Measurements from ENCODE around the gene LRMDA. TPM values are rescaled to one million over a fixed set of nuclear protein-coding genes. Genes with fewer than 3 reads are reported as not detected.

Gene LRMDA
- total RNA-seq, 1 experiment from 2014 or later, result not detected

DNA sequence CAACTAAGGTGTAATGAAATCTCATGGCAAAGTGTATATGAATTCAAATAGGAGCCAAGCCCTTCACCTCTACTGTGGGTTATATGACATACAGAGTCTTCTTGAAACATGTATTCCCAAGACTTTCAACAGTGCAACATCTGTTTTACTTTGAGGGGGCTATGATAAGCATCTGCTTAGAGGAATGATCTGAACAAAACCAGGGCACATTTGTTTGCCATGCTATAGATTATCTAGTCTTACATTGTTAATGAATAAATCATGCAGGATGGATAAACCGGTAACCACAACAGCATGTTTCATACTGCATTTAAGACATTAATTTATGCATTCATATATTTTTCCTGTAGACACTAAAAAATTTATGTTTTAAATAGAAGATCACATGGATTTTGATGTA, 1021.9 kb downstream of the LRMDA start:
- Histone ChIP-seq H3K27me3 (ENCODE audit: control insufficient read depth, insufficient read depth, low read length) (no peaks in the 10 kb centered on the region), H3K36me3 (replicated peaks; ENCODE audit: control insufficient read depth, insufficient read depth, low read length) (no peaks in the 10 kb centered on the region), H3K4me3 (ENCODE audit: insufficient read depth, low read depth, low read length) (no peak overlapping the region)
- no peak for DNase-seq

DNA sequence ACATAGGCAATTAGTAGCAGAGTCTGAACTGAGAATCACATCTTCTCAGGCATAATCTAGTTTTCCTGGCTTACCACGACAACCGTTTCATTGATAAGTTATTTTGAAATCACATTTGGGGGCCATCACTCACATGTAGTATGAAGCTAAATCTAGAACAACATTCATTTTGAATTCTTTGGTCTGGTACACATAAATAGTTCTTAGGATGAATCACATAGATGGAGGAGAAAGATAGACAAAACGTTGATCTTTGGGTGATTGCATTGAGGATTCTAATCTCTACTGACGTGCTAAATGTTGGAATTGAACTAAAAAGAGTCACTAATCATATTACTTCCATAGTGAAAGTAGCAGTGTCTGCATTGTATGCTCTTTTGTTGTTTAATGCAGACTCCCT, 1022.6 kb downstream of the LRMDA start:
- Histone ChIP-seq H3K27me3 (ENCODE audit: control insufficient read depth, insufficient read depth, low read length) (no peaks in the 10 kb centered on the region), H3K4me3 (ENCODE audit: insufficient read depth, low read depth, low read length) (no peak overlapping the region), H3K36me3 (replicated peaks; ENCODE audit: control insufficient read depth, insufficient read depth, low read length) (no peaks in the 10 kb centered on the region)
- no peak for DNase-seq

DNA sequence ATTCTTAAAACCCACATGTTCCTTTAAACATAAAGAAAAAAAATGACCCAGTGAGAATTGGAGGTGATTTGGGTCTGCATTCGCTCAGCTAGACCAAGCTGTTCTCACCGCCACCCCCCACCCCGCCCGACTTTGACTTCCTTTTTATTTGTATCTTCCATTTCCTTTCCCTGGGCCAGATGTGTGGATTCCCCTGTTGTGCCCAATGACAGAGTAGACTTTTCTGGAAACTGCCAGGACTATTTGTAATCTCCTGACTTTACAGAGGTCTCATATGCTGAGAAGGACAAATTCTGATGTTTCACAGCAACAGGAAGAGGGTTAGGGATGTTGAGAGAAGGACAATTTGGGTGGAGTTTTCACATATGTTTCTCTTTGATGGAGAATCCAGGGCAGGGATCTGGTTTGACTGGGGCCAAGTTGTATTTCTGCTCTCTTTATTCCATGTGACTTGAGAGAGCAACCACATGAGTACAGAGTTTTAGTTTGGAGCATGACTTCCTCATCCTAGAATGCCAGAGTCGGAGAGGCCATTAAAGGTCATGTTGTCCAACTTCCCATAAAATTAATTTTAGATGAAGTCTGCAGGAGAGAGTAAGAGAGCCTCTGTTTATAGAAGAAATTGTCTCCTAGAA, 1023.2 kb downstream of the LRMDA start:
- H3K27me3 ChIP-seq (ENCODE audit: control insufficient read depth, insufficient read depth, low read length), result no peaks in the 10 kb centered on the region
- H3K4me3 ChIP-seq (ENCODE audit: insufficient read depth, low read depth, low read length), result no peak overlapping the region
- H3K36me3 ChIP-seq (replicated peaks; ENCODE audit: control insufficient read depth, insufficient read depth, low read length), result no peaks in the 10 kb centered on the region
- no peak for DNase-seq

DNA sequence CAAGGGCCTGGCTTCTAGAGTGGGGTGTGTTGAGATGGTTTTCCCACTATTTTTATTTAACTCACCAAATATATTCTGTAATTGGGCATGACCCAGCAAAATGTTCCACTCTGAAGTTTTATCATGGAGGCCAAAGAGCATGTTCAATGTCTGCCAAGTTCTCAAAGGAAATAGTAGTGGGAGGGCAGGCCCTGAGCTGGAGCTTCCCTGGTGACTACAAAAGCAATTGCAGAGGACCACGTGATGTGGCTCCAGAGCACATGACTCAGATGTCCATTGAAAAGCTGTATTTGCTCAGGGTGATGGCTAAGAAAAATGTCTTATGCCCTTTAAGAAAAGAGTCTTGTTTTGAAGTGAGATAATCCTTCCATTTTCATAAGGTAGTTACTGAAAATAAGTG, 1024.8 kb downstream of the LRMDA start:
- Histone ChIP-seq H3K4me3 (ENCODE audit: insufficient read depth, low read depth, low read length) (no peak overlapping the region), H3K27me3 (ENCODE audit: control insufficient read depth, insufficient read depth, low read length) (no peaks in the 10 kb centered on the region), H3K36me3 (replicated peaks; ENCODE audit: control insufficient read depth, insufficient read depth, low read length) (no peaks in the 10 kb centered on the region)
- DNase-seq, result no peak

DNA sequence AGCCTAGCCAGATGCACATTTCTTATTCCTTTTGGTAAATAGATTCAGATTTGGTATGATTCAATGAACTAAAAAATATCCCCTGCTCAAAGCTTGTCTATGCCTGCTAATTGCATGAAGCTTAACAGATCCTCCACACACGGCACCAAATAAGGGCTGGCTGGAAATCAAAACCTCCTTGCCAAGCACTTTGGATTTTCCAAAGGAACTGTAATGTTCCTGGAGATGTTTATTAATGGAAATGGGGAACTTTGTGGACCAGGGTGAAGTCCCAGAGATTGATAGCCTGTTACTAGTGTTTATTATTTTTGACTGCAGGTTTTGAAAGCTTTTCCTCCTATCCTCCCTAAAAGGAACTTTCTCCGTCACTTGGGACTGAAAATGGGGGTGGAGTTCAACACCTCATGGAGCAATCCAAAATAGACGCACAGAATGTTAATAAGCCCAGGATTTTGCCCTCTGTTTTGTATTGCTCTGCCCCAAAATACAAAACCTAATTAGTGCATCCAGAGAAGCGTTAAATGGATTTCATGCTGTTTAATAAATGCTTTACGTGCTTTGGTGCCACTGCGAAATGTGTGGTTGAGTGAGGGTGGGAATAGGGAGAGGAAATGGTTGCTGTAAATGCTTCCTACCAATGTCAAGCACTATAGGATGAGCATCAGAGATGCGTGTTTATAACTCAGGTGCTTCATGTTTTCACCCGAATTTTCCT, 1027.7 kb downstream of the LRMDA start:
- Histone ChIP-seq H3K27me3 (ENCODE audit: control insufficient read depth, insufficient read depth, low read length) (no peaks in the 10 kb centered on the region), H3K36me3 (replicated peaks; ENCODE audit: control insufficient read depth, insufficient read depth, low read length) (no peaks in the 10 kb centered on the region), H3K4me3 (ENCODE audit: insufficient read depth, low read depth, low read length) (no peak overlapping the region)
- no peak for DNase-seq

DNA sequence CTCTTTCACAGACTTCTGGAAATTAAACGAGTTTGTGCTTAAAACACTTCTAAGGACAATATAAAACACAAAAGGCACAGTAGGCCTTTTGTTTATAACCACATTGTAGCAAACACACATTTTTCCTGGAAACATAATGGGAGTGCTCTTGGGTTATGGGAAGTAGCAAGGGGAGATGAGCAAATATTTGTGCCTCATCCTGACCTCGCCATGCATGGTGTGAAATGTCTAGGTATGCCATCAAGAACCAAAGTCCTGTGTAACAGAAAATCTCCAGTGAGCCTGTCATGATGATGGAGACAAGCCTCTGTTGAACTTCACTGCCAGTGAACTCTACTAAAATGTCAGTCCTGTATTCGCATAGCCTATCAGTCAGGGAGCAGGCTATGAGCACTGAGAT, 1029.6 kb downstream of the LRMDA start:
- Histone ChIP-seq H3K36me3 (replicated peaks; ENCODE audit: control insufficient read depth, insufficient read depth, low read length) (no peaks in the 10 kb centered on the region), H3K4me3 (ENCODE audit: insufficient read depth, low read depth, low read length) (no peak overlapping the region), H3K27me3 (ENCODE audit: control insufficient read depth, insufficient read depth, low read length) (no peaks in the 10 kb centered on the region)
- no peak for DNase-seq

DNA sequence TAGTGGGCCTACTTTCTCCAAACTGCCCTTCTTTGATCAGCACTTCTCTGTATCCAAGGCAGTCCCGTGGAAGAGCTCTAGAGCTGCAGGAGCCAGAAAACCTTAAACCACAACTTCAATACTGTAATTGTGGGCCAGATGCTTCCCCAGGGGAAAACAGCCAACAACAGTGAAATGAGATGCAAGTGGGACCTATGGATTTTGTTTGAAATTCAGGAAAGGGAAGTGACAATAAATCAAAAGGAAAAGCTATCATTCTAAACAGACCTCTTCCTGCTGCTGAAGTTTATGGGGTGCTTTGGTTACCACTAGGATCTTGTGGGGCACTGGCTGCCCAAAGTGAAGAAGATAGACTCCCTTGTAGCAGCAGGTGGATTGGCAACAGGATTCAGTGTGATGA, 1031.7 kb downstream of the LRMDA start:
- DNase-seq, result no peak
- Histone ChIP-seq H3K27me3 (ENCODE audit: control insufficient read depth, insufficient read depth, low read length) (no peaks in the 10 kb centered on the region), H3K4me3 (ENCODE audit: insufficient read depth, low read depth, low read length) (no peak overlapping the region), H3K36me3 (replicated peaks; ENCODE audit: control insufficient read depth, insufficient read depth, low read length) (no peaks in the 10 kb centered on the region)

DNA sequence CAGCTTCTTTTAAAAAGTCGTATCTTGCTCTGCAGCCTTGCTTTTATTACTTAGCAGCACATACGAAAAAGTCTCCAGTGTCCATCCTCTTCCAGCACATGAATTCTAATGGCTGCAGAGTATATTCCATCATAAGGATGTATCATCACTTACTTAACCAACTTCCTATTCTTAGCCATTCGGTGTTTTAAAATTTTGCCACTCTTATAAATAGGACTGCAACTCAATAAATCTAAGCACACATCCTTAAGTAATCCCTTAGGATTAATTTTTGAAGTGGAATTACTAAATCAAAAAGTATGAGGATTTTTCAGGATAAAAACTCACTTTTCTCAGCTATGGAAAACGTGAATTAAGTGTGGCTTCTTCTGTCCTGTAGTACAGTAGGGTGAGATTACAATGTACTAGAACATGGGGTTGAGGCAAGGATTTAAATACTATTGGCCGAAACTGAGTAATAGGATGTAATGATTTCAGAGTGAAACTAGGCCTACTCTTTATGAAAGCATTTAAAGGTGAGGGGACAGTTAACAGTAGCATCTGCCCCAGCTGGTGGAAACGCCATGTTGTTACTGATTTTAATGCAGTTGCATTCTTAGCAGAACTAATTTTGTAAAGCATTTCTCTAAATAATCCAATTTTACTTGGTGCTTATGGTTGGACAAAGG, 1035.5 kb downstream of the LRMDA start:
- DNase-seq, result no peak
- no peaks in the 10 kb centered on the region for H3K27me3 ChIP-seq (ENCODE audit: control insufficient read depth, insufficient read depth, low read length)
- H3K36me3 ChIP-seq (replicated peaks; ENCODE audit: control insufficient read depth, insufficient read depth, low read length), result no peaks in the 10 kb centered on the region
- H3K4me3 ChIP-seq (ENCODE audit: insufficient read depth, low read depth, low read length), result no peak overlapping the region

DNA sequence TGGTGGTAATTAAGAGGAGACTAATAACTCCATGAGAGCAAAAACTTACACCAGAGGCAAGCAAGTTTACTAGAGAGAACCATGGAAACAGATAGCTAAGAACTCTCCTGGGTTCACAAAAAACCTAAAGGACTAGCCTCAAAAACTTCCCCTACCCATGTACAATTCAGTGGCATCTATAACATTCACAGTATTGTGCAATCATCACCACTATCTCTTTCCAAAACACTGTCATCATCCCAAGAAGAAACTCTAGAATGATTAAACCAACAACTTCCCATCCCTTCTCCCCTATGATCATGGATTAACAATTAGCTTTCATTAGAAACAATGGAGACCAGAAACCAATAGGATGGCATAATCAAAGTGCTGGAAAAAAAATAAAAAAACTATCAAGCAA, 1038.3 kb downstream of the LRMDA start:
- no peak for DNase-seq
- Histone ChIP-seq H3K36me3 (replicated peaks; ENCODE audit: control insufficient read depth, insufficient read depth, low read length) (no peaks in the 10 kb centered on the region), H3K27me3 (ENCODE audit: control insufficient read depth, insufficient read depth, low read length) (no peaks in the 10 kb centered on the region), H3K4me3 (ENCODE audit: insufficient read depth, low read depth, low read length) (no peak overlapping the region)

DNA sequence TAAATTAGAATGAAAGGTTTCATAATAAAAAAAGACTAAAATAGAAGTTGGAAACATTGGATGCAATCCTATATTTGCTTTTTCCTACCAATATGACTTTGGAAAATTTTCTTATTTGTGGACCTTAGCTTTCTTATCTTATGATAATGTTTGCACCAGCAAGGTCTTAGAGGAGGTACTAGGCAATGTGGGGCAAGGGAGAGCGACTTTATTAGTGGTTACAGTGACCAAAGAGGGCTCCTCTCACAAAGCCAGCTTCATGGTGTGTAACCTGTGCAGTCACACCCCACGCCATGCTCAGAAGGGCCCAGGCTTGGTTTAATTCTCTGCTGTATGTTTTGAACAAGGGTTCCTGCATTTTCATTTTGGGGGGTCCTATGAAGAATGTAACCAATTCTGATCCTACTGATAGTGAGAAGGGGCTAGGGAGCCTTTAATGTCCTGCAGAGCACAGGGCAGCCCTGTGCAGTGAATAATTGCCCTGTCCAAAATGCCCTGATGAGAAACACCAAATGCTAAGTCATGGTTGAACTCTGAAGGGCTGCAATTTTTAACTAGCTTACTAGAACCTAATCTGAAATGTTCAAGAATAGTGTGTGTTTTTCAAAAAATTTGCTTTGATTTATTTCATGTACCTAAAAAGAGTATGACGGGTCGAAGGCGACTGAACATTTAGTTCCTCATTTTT, 1047.8 kb downstream of the LRMDA start:
- no peaks in the 10 kb centered on the region for H3K36me3 ChIP-seq (replicated peaks; ENCODE audit: control insufficient read depth, insufficient read depth, low read length)
- H3K4me3 ChIP-seq (ENCODE audit: insufficient read depth, low read depth, low read length), result no peak overlapping the region
- DNase-seq, result no peak
- no peaks in the 10 kb centered on the region for H3K27me3 ChIP-seq (ENCODE audit: control insufficient read depth, insufficient read depth, low read length)

DNA sequence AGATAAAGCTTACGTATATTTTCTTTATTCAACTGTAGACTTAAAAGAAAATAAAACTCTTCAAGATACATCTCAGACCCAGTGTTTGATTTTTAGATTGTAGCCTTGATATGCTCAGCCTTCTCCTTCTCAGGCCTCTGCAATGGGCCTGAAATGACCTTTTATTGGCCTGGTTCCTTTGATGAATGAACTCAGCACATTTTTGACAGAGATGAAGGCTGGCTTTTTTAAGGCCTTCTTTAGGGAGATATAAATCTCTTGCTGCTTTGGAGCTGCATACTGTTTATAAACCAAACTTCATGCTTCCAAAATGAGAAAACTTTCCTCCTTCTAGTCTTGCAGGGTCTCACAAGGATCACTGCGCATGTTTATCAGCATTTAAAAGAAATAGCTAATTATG, 1049.8 kb downstream of the LRMDA start:
- Histone ChIP-seq H3K27me3 (ENCODE audit: control insufficient read depth, insufficient read depth, low read length) (no peaks in the 10 kb centered on the region), H3K4me3 (ENCODE audit: insufficient read depth, low read depth, low read length) (no peak overlapping the region), H3K36me3 (replicated peaks; ENCODE audit: control insufficient read depth, insufficient read depth, low read length) (no peaks in the 10 kb centered on the region)
- DNase-seq, result no peak

DNA sequence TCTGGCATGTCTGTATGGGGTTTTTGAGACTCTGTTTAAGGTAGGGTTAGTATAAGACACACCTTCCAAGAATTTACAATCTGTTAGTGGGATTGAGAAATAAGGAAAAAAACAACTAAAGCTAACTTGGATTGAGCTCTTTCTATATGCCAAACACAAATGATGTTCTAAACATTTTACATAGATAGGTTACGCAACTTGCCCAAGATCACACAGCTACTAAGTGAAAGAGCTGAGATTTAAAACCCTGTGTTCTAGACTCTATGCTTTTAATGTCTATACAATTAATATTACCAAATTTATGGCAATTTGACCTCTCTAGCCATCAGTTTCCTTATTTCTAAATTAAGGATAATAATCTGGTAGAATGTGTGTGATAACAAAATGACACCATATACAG, 1056.2 kb downstream of the LRMDA start:
- H3K36me3 ChIP-seq (replicated peaks; ENCODE audit: control insufficient read depth, insufficient read depth, low read length), result no peaks in the 10 kb centered on the region
- no peak for DNase-seq
- H3K4me3 ChIP-seq (ENCODE audit: insufficient read depth, low read depth, low read length), result no peak overlapping the region
- no peaks in the 10 kb centered on the region for H3K27me3 ChIP-seq (ENCODE audit: control insufficient read depth, insufficient read depth, low read length)

DNA sequence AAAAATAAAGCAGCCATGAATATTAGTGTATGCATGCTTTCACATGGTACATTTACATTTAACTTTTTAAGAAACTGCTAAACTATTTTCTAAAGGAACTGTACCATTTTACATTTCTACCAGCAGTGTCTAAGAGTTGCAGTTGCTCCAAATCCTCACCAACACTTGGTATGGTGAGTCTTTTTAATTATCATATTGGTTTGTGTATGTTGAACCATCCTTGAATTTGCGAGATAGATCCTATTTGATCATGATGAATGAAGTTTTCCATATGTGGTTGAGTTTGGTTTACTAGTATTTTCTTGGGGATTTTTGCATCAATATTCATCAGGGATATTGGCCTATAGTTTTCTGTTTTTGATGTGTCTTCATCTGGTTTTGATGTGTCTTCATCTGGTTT, 1057.2 kb downstream of the LRMDA start:
- Histone ChIP-seq H3K36me3 (replicated peaks; ENCODE audit: control insufficient read depth, insufficient read depth, low read length) (no peaks in the 10 kb centered on the region), H3K4me3 (ENCODE audit: insufficient read depth, low read depth, low read length) (no peak overlapping the region), H3K27me3 (ENCODE audit: control insufficient read depth, insufficient read depth, low read length) (no peaks in the 10 kb centered on the region)
- DNase-seq, result no peak

DNA sequence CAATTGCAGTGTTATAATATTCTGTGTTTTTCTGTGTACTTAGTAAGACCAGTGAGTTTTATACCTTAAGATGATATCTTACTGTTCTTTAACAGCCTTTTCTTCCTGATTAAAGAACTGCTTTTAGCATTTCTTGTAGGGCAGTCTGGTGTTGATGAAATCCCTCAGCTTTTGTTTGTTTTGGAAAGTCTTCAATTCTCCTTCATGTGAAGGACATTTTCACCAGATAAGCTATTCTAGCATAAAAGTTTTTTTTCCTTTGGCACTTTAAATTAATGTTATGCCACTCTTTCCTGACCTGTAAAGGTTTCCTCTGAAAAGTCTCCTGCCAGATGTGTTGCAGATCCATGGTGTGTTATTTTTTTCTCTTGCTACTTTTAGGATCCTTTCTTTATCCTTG, 1059.8 kb downstream of the LRMDA start:
- Histone ChIP-seq H3K27me3 (ENCODE audit: control insufficient read depth, insufficient read depth, low read length) (no peaks in the 10 kb centered on the region), H3K36me3 (replicated peaks; ENCODE audit: control insufficient read depth, insufficient read depth, low read length) (no peaks in the 10 kb centered on the region), H3K4me3 (ENCODE audit: insufficient read depth, low read depth, low read length) (no peak overlapping the region)
- DNase-seq, result no peak

DNA sequence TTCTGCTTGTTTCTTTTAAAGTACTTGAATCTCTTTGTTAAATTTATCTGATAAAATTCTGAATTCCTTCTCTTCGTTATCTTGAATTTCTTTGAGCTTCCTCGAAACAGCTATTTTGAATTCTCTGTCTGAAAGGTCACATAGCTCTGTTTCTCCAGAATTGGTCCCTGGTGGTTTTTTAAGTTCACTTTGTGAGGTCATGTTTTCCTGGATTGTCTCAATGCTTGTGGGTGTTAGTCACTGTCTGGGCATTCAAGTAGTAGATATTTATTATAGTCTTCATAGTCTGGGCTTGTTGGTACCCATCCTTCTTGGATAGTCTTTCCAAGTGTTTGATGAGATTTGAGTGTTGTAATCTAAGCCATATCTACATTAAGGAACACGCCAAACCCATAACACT, 1060.6 kb downstream of the LRMDA start:
- DNase-seq, result no peak
- Histone ChIP-seq H3K27me3 (ENCODE audit: control insufficient read depth, insufficient read depth, low read length) (no peaks in the 10 kb centered on the region), H3K36me3 (replicated peaks; ENCODE audit: control insufficient read depth, insufficient read depth, low read length) (no peaks in the 10 kb centered on the region), H3K4me3 (ENCODE audit: insufficient read depth, low read depth, low read length) (no peak overlapping the region)

All from H7 (cell line).